ENCODE measurements around the gene TNNC2.
"Not testable (repeated sequence)": the region's sequence is repeated elsewhere in the genome, so short reads cannot be mapped to it uniquely, and the experiment has no call there.

Gene TNNC2

GRCh38 chr20:45827030-45827652 is at the start of gene TNNC2:
Gene TNNC2 (minus strand): TSS chr20:45827312. CDS start chr20:45827248, 64 bp downstream.
- DNase-seq = no peak
- in situ Hi-C loops (cut with HindIII; ENCODE audit: low pct_ligation_motif_present, low pct_unique_long_range_greater_than_20kb, low sequenced_read_pairs) = no loop called here

GRCh38 chr20:45874576-45874975 is 47.5 kb upstream of the TNNC2 start:
- in situ Hi-C loops (cut with HindIII; ENCODE audit: low pct_ligation_motif_present, low pct_unique_long_range_greater_than_20kb, low sequenced_read_pairs) = no loop called here
- DNase-seq = no peak

GRCh38 chr20:45874104-45874481 is 47.0 kb upstream of the TNNC2 start:
- DNase-seq; in situ Hi-C loops (cut with HindIII; ENCODE audit: low pct_ligation_motif_present, low pct_unique_long_range_greater_than_20kb, low sequenced_read_pairs): not testable (repeated sequence)

- no peak for DNase-seq
- in situ Hi-C loops (cut with HindIII; ENCODE audit: low pct_ligation_motif_present, low pct_unique_long_range_greater_than_20kb, low sequenced_read_pairs) = no loop called here
These were observed 46.4 kb upstream of the TNNC2 start for GRCh38 chr20:45873409-45874103.

GRCh38 chr20:45872626-45873025 is 45.5 kb upstream of the TNNC2 start:
- in situ Hi-C loops (cut with HindIII; ENCODE audit: low pct_ligation_motif_present, low pct_unique_long_range_greater_than_20kb, low sequenced_read_pairs) = no loop called here
- no peak for DNase-seq

- no peak for DNase-seq
- in situ Hi-C loops (cut with HindIII; ENCODE audit: low pct_ligation_motif_present, low pct_unique_long_range_greater_than_20kb, low sequenced_read_pairs) = no loop called here
These were observed 40.7 kb upstream of the TNNC2 start for GRCh38 chr20:45867819-45868176.

- no peak for DNase-seq
- in situ Hi-C loops (cut with HindIII; ENCODE audit: low pct_ligation_motif_present, low pct_unique_long_range_greater_than_20kb, low sequenced_read_pairs) = no loop called here
These were observed 40.2 kb upstream of the TNNC2 start for GRCh38 chr20:45867136-45867818.

- in situ Hi-C loops (cut with HindIII; ENCODE audit: low pct_ligation_motif_present, low pct_unique_long_range_greater_than_20kb, low sequenced_read_pairs) = no loop called here
- no peak for DNase-seq
These were observed 39.3 kb upstream of the TNNC2 start for GRCh38 chr20:45866454-45866853.

GRCh38 chr20:45863543-45864470 is 36.7 kb upstream of the TNNC2 start:
- in situ Hi-C loops (cut with HindIII; ENCODE audit: low pct_ligation_motif_present, low pct_unique_long_range_greater_than_20kb, low sequenced_read_pairs) = no loop called here
- no peak for DNase-seq

- DNase-seq = no peak
- in situ Hi-C loops (cut with HindIII; ENCODE audit: low pct_ligation_motif_present, low pct_unique_long_range_greater_than_20kb, low sequenced_read_pairs) = no loop called here
These were observed 34.3 kb upstream of the TNNC2 start for GRCh38 chr20:45861221-45862075.

GRCh38 chr20:45860560-45861220 is 33.6 kb upstream of the TNNC2 start:
- in situ Hi-C loops (cut with HindIII; ENCODE audit: low pct_ligation_motif_present, low pct_unique_long_range_greater_than_20kb, low sequenced_read_pairs) = no loop called here
- no peak for DNase-seq

GRCh38 chr20:45859916-45860315 is 32.8 kb upstream of the TNNC2 start:
- no peak for DNase-seq
- in situ Hi-C loops (cut with HindIII; ENCODE audit: low pct_ligation_motif_present, low pct_unique_long_range_greater_than_20kb, low sequenced_read_pairs) = no loop called here

- in situ Hi-C loops (cut with HindIII; ENCODE audit: low pct_ligation_motif_present, low pct_unique_long_range_greater_than_20kb, low sequenced_read_pairs) = no loop called here
- DNase-seq = no peak
These were observed 30.7 kb upstream of the TNNC2 start for GRCh38 chr20:45857882-45858216.

GRCh38 chr20:45857114-45857881 is 30.2 kb upstream of the TNNC2 start, which contains the start of the genes ACOT8 and ZSWIM3:
Gene ACOT8 (minus strand): TSS chr20:45857392. CDS start chr20:45857315, 77 bp downstream.
Gene ZSWIM3 (plus strand): TSS chr20:45857614. CDS start chr20:45857826, 212 bp downstream.
- in situ Hi-C loops (cut with HindIII; ENCODE audit: low pct_ligation_motif_present, low pct_unique_long_range_greater_than_20kb, low sequenced_read_pairs) = no loop called here

GRCh38 chr20:45853484-45853883 is 26.4 kb upstream of the TNNC2 start:
- in situ Hi-C loops (cut with HindIII; ENCODE audit: low pct_ligation_motif_present, low pct_unique_long_range_greater_than_20kb, low sequenced_read_pairs) = no loop called here
- no peak for DNase-seq

More at GRCh38 chr20:45857114-45857881, 30.2 kb upstream of the TNNC2 start, which contains the start of the genes ACOT8 and ZSWIM3:
- DNase-seq = peak; percentile 100

- in situ Hi-C loops (cut with HindIII; ENCODE audit: low pct_ligation_motif_present, low pct_unique_long_range_greater_than_20kb, low sequenced_read_pairs) = no loop called here
- DNase-seq = no peak
These were observed 25.2 kb upstream of the TNNC2 start for GRCh38 chr20:45852326-45852725.

GRCh38 chr20:45851501-45851900 is 24.4 kb upstream of the TNNC2 start:
- in situ Hi-C loops (cut with HindIII; ENCODE audit: low pct_ligation_motif_present, low pct_unique_long_range_greater_than_20kb, low sequenced_read_pairs) = no loop called here
- no peak for DNase-seq
